Stimulated activated CD4-positive, alpha-beta T cell treated with anti-CD3 and anti-CD28 coated beads, Interleukin-15, amount 100 ng/mL, for 24 hours (primary cell): ENCODE data around the gene ITPR2.
"Not testable (repeated sequence)": the region's sequence is repeated elsewhere in the genome, so short reads cannot be mapped to it uniquely, and the experiment has no call there.

Experiments used
- DNase-seq: peaks from one replicate; pipeline ENCODE4 v3.0.0-alpha.2; 2020

The ITPR2 gene

GRCh38 chr12:26786491-26786864, 46.5 kb downstream of the ITPR2 start:
- no peak for DNase-seq

- not testable (repeated sequence) for DNase-seq
Measured at GRCh38 chr12:26783816-26784379, 49.1 kb downstream of the ITPR2 start.

- DNase-seq, result no peak
Measured at GRCh38 chr12:26783131-26783526, 49.9 kb downstream of the ITPR2 start.

DNA sequence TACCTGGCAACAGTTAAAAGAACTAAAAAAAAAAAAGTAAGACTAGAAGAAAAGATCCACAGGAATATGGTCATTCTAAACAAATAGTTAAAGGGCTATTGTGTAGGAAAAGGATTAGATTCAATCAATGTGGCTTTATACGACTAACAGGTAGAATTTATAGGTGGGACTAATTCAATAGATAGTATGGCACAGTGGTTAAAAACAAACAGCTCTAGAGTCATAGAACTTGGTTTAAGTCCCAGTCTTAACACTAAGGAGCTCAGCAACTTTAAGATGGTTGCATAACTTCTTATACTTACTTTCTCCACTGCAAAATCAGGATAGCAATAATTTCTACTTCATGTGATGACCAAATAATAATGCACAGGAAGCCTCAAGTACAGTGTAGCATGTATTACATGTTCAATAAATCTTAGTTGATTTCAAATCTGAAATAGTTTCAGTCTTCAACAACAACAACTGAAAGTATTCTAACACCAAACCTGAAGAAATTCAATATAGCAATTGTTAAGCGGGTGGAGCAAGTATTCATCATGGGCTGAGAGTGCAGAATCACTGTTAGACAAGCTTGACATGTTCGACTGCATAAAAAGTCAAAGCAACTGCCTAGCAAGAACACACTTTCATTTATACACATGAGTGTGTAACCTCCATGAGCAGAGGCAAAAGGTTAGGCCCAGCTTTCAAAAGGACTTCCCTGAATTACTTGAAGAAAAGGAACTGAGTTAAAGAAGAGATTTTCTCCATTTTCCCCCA, 50.4 kb downstream of the ITPR2 start:
- no peak for DNase-seq

DNA sequence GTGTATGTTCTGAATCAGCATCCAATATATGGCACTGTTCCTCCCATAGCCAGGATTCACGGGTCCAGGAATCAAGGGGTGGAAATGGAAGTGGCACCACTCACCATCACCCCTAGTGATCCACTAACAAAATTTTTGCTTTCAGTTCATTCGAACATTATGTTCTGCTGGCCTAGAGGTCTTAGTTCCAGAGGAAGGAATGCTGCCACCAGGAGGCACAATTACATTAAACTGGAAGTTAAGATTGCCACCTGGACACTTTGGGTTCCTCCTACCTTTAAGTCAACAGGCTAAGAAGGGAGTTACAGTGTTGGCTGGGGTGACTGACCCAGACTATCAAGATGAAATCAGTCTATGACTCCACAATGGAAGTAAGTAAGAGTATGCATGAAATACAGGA, 52.3 kb downstream of the ITPR2 start:
- DNase-seq, result not testable (repeated sequence)

- not testable (repeated sequence) for DNase-seq
Measured at GRCh38 chr12:26778173-26778775, 54.7 kb downstream of the ITPR2 start.

DNA sequence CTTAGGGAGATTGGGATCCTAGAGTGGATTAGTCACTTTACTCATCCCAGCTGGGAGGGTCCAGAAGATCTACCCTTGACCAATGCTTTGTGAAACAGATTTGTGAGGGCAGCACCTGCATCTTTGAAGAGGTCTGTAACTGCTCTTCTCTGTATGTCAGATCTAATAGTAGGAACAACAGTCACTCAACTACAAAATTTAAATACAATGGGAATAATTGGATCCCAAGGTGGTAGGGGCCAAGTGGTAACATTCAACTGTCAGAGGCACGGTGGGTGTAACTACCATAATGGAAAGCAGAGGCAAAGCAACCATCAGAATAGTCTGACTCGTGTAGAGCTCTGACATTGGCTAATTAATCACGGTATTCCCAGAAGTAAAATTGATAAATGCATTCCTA, 55.8 kb downstream of the ITPR2 start:
- DNase-seq, result no peak

DNA sequence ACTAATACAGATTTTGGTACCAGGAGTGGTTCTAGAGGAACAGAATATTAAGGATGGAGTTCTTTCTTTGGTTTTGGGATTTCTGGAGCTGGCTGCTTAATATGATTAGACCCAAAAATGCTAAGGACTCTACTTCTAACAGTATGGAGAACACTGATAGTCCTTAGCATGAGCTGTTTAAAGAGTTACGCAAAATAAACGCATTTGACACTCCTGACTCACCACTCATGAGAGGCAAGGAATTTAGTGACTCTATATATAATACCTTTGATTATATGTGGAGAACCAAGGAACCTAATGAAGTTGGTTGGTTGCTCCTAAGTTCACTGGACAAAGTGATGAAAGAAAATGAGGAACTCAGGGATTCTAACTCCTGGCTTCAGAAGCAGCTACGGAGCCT, 57.0 kb downstream of the ITPR2 start:
- DNase-seq, result not testable (repeated sequence)

- DNase-seq, result no peak
Measured at GRCh38 chr12:26773313-26774104, 59.5 kb downstream of the ITPR2 start.

DNA sequence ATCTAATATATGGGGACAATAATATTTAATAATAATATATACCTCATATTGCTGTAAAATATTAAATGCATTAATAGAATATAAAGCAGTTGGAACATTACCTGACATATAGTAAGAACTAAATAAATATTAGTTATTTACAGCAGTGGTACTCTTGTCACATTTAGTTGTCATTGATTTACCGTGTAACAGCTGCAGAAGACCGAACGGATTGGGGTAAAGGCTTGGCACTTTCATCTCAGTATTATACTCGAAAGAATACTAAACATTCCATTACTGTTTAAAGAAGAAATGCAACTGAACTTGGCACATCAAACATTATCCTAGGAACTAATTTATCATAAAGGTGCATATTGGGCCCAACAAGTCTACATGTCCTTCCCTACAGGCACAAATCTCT, 61.1 kb downstream of the ITPR2 start:
- no peak for DNase-seq

DNA sequence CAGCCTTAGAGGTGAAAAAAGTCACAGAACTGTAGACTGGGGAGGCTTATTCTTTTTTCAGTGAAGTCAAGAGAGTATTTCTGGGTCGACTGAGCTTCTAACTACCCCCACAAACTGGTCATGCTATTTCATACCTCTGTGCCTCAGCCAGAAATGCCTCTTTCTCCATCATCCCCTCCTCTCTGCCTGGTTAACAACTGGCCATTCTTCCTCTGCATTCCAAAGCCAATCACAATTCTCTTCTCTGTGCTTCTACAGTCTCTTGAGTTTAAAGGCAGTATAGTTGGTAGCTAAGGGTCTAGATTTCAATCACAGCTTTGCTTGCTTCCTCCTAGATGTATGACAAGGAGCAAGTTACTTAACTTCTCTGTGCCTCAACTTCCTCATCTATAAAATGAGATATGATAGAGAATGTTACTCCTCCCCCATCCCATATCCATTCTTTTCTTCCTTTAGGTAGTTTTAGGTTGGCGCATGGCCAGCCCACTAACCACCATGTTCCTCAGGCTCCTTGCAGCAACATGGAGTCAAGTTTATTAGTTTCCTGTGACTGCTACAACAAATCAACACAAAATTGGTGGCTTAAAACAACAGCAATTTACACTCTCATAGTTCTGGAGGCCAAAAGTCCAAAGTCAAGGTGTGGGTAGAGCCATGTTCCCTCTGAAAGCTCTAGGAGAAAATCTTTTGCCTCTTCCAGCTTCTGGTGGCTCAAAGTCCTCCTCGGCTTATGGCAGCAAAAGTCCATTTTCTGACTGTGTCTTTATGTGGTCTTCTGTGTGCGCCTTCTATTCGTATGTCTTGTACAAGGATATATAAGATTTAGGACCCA, 62.5 kb downstream of the ITPR2 start:
- no peak for DNase-seq

DNA sequence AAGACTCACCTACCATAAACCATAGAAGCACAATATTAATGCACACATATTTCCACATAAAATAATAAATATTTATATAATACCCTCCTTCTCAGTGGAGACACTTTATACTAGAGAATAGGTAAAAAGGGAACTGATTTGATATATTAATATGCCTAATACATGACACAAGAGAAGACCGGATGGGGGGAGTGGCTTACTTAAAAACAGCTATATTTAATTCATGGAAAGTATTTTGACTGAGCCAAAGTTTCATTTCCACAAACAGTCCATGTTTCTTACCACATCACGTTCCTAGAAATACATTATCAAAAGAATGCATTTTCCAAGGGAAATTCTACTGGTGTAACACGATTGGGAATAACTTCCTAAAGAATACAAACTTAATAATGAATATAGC, 63.4 kb downstream of the ITPR2 start:
- DNase-seq, result no peak

DNA sequence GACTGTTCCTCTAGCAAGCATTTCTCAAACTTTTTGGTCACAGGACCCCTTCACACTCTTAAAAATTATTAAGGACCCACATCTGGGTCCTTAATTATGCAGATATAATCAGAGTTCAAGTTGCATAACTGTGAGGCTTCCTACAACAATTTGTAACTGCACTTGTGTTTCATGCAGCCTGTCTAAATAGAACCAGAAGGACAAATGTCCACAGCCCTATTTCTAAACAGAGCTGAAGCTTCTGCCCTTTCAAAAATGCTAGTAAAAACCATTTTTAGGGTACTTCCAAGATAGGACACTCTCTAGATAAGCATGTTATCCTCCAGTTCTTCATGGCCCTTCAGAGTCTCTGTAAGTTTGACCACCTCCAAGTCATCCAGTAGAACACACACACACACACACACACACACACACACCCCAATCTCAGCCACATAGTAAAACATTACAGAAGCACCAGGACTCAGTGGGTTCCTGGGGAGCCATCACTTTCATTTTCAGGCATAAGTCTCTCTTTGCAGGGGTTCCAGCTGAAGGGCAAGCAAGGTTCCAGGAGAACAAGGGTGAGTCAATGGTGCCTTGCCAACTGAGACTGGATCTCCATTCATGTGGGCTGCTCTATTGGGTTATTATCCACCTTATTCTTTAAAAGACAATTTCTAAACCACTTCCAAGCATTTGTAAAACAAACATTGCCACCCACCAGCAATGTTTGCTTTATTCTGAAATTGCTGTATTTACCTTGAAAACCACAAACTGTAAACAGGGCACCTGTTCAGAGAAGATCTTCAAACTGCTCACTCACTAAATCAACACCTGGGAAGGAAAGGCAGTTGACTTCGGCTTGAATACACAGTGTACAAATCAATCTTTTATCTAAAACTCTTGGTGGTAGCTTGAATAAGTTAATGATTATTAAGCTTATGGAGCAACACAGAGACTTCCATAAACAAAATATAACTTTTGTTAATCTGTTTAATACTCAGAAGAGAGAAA, 64.1 kb downstream of the ITPR2 start:
- DNase-seq, result no peak

DNA sequence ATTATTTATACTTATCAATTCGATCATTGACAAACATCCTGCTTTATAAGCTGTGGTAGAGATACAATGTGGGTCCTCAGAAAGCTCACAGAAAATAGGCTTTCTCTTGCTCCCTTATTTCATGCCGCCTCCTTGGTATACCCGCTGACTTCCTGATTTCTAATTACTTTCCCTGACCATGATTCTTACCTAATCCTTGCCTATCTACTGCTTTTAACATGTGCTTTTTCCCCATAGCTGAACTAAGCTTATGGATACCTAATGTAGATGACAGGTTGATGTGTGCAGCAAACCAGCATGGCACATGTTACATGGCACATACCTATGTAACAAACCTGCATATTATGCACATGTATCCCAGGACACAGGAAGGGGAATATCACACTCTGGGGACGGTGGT, 65.1 kb downstream of the ITPR2 start:
- no peak for DNase-seq

DNA sequence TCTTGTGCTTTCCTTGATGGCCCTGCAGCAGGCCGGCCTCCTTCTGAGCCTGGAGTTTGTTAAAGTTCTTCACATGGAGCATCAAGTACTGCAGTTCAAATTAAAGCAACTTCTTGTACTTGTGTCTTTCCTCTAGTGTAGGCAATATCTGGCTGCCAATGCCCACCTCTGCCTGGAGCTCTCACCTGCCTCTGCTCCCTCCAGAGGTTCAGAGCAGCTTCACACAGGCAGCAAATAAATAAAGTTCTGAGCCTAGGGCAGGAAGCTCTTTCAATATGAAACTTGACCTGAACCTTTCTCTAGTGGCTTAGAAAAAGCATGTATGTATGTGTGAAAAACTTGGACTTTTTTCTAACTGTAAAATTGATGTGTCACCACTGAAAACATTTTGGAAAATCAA, 65.9 kb downstream of the ITPR2 start:
- DNase-seq, result no peak

GRCh38 chr12:26762186-26762585, 70.8 kb downstream of the ITPR2 start:
- DNase-seq, result no peak

- no peak for DNase-seq
Measured at GRCh38 chr12:26761775-26762174, 71.2 kb downstream of the ITPR2 start.

GRCh38 chr12:26760657-26761293, 72.2 kb downstream of the ITPR2 start:
- no peak for DNase-seq

GRCh38 chr12:26755362-26755761, 77.6 kb downstream of the ITPR2 start:
- not testable (repeated sequence) for DNase-seq

DNA sequence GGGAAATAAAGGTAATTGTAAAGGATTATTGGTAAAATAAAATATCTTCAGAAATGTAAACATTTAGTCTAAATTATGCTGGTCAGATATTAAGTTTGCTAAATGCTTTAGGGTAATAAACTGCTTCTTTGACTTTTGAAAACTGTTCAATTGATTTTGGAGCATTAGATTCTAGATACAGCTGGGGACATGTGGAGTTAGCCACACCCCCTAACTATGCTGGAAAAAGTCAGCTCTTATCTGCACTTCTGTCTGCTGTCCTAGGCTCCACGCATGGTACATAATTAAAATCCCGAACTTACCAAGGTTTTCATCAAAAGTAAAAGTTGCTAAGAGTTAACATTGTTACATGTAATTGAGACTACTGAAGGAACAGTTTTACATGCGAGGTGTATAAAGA, 78.8 kb downstream of the ITPR2 start:
- no peak for DNase-seq

- DNase-seq, result no peak
Measured at GRCh38 chr12:26751179-26751578, 81.8 kb downstream of the ITPR2 start.
